Activated naive CD8-positive, alpha-beta T cell treated with anti-CD3 and anti-CD28 coated beads, Interleukin-2, amount 50 U/mL, for 16 hours (primary cell): Measurements from ENCODE around the gene ZC3H14.

Experiments
- DNase-seq: peaks from one replicate; pipeline ENCODE4 v3.0.0-alpha.2; 2020; ENCODE audit warnings: low read depth, low spot score

ZC3H14 gene

DNA sequence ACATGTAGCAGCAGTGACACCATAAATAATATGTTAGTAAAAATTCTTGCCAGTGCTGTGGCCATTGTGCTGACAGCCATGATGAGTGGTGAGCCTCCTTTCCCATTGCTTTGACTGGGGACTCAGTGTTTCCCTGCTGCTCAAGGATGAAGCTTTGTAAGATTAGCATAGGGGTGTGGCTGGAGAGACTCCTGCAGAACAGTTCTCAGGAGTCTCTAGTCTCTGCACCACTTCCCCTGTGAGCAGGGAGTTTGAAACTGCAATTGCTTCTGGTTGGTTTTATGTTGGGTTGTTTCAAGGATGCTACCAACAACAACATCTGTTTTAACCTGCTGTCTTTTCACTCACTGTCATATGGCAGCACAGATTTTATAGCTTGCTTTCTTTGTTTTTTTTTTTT is 41.4 kb downstream of the ZC3H14 start:
- DNase-seq = no peak

DNA sequence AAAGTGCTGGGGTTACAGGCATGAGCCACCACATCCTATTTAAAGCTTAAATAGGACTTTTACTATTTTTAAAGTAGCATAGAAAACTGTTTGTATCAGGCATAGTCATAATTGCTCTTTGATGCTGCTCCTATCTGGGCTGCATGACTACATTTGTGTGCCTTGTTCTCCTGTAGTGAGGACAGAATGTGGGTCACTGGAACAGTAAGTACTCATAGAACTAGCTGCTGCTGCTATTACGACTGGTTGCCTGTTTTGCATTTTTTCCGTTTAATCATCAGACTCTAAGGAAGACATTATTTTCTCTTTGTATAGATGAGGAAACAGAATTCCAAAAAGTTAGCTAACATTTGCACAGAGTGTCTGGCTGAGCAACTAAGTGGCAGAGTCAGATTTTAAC is 42.8 kb downstream of the ZC3H14 start:
- DNase-seq = no peak

DNA sequence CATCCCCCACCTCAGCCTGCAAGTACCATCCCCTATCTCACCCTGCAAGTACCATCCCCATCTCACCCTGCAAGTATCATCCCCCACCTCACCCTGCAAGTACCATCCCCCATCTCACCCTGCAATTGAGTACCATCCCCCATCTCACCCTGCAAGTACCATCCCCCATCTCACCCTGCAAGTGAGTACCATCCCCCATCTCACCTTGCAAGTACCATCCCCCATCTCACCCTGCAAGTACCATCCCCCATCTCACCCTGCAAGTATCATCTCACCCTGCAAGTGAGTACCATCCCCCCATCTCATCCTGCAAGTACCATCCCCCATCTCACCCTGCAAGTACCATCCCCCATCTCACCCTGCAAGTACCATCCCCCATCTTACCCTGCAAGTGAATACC is 45.0 kb downstream of the ZC3H14 start:
- DNase-seq = no peak

DNA sequence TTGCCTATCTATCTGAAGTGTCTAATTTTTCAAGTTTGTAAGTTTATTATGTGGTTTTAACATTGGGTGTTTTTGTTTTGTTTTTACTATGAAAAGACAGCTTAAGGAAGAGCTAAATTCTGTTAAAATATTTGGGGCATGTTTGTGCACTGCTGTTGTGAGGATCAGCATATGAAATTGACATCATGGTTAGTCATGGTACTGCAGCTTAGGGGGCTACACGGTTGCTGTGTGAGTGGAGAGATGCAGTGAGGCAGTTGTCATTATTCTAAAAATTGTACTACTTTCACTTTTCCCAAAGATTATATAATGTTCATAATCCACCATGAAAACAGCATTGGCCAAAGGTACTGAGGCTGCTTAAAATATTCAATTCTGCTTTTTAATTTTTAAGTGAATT is 49.0 kb downstream of the ZC3H14 start:
- no peak for DNase-seq

DNA sequence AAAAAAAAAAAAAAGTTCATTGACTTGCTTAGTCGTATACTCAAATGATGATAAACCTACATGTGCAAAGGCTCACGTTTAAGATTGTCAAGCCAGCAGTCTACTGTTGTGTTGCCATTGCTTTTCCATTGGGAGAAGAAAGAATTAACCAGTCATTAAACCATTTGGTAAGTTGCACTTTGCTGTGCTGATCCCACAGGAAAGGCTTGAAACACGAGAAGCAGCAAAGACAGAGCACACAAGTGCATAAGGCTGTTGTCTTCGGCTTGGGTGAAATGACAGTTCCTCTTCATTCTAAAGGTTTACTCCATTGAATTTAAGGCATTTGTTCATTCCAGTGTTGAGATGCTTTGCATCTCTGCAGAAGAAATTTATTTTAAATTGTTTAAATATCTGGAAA is 50.1 kb downstream of the ZC3H14 start:
- no peak for DNase-seq

DNA sequence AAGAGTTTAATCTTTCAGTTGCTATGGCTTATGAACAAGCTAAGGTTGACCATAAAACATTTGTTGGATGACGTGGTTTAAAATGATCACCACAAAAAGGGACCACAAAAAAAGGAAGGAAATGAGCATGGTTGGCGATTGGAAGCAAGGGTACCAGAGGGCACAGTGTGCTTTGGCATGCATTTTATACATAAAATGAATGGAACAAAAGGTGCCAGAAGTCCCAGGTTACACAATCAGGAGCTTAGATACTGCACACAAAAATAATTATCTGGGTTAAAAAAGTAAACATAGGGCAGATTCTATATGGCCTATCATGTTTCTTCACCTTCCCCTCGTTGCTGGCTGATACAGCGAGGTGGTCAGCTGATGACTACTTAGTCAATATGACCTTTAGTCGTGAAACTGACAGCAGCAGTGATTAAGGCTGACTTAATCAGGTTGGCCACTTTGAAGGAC is 50.7 kb downstream of the ZC3H14 start:
- DNase-seq = no peak

DNA sequence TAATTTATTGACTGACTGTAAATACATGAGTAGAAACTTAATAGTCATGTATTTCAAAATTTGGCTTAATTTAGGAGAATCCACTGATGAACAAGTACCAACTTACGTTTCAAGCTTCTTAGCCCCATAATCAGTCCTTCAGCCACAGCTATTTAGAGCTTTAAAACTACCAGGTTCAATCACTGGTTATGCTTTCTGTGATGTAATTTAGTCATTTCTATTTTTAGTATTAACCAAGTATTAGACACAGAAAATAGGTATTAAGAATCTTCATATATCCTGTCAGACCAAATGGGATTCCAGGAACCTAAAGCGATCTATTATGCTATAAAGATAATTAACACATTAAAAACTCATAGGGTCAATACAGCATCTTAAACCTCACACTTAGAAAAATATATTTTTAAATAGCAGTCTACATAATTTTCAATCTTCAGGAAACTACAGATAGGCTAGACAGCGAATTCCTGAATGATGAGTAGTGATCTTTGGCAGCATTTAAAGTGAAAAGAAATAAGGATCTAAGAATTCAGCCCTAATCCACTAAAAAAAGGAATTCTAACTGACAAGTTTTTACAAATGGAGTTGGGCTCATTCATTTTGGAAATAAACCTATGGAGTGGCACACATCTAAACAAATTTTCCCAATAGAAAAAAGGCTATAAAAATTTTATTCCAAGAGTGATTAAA is 51.5 kb downstream of the ZC3H14 start:
- DNase-seq = no peak

DNA sequence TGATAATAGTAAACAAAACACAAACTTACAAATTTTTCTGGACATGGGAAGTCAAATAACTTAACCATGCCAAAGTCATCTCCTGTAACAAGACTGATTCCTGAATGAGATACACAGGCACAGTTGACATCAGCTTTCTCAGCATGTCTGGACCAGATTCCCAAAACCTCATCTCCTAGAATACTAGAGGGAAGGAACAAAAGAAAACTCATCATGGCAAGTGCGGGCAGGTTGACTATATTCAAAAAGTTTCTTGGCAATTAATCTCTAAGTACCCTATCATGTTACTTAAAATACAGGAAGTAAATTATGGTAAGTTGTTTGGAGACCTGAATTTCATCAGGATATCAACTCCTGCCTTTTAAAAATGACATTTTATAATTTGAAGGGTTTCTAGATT is 53.9 kb downstream of the ZC3H14 start:
- DNase-seq = no peak

DNA sequence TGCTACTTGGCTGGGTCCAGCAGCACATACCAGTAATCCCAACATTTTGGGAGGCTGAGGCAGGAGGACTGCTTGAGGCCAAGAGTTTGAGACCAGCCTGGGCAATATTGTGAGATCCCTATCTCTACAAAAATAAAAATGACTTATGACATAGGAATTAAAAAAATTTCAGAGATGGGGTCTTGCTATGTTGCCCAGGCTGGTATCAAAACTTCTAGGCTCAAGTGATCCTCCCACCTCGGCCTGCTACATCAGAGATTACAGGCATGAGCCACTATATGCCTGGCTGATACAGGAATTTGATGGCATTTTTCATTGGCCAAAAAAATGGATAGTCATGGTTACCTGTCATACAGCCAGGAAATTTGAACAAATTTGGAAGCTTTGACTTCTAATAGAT is 54.6 kb downstream of the ZC3H14 start:
- DNase-seq = no peak

DNA sequence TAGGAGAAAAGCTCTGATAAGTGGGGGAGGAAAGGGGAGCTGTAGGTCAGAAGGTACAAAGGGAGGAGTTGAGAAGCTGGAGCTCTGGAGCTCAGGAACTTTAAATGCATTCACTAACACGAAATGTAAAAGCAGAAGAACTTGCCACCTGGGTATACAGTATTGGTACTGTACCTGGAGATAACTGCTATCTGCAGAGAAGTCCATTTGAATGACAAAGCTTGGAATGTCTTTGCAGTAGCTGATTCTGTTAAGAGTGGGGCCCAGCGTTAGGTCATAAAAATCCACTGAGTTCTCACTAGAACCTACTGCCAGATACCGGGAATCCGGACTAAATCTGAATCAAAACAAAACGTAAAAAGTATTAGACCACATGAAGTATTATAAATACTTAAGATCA is 55.6 kb downstream of the ZC3H14 start:
- DNase-seq = no peak

DNA sequence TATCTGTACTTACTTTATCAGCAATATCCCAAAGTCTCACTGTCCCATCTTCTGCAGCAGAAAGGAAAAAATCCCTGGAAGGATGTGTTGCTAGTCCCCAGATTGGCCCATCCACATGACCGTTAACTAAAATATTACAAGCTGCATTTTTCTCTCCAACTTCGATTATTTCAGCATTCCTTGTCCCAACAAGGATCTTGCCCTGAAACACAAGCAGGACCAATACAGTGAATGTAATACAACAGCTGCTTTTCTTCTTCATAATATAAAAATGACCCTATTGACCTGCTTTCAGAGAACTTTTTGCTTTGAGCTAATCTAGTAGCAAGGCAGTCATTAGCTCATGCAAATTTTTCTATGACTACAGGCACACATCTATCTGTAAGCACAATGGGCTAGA is 58.3 kb downstream of the ZC3H14 start:
- DNase-seq = no peak

DNA sequence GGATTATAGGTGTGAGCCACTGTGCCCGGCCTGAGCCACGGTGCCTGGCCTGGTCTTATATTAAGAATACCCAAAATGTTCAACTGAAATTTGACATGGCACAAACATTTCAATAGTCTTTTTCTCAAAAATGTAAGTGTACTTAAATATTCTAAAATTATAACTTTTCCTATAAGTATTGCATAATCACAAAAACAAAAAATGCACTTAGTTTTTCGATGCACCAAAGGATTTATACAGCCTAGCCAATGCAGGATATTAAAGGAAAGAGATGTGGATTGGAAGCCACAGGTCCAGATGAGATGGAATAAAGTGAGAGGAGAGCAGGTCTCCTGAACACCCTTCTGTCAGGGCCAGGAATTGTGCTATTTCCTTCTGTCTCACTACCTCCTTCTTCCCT is 62.8 kb downstream of the ZC3H14 start:
- DNase-seq = no peak

DNA sequence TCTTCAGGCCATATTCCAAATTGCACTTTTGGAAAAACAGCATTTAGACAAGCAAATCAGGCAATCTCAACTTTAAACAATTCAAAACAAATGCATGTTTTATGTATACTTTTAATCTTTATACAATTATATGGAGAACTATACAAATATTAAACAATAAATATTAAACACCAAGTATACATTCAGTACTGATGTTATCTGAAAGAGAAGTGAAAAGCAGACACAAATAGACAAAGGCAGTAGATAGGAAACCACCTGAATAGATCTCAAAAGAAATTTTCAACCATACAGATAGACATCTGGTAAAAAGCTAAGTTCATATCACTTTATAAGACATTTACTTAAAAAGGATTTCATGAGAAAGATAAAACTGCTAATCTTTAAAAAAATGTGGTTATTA is 65.2 kb downstream of the ZC3H14 start:
- DNase-seq = no peak

DNA sequence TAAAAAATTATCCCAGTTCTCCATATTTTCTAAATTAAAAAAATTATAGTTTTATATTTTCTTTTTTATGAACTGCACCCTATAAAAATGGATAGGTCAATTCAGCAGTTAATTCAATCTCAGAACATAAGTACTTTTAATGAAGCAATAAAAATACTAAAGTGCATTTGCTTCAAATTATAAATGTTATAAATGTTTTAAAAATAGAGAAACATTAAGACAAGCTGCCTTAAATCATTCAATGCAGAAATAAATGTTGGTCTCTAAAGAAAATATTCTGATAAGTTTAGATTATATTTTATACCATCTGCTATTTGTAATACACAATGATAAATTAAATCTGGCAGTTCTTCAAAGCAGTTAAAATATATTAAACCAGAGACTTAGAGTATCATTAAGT is 65.6 kb downstream of the ZC3H14 start:
- no peak for DNase-seq

DNA sequence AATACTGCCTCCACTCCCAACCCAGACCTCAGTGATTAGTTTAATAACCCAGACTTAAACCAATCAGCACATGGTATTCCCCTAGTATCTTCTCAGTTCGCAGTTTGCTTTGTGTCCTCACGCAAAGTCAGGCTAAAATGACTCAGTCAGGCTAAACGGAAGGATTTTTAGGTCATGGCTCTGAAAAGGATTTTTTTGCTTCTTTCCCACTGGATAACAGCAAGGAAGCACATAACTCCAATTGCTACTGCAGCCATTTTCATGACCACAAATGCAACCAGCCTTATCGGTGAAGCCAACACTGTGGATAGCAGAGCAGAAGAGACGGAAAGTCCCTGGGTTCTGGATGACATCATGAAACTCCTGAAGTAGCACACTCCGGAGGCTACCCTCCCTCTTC is 67.7 kb downstream of the ZC3H14 start:
- DNase-seq = no peak

DNA sequence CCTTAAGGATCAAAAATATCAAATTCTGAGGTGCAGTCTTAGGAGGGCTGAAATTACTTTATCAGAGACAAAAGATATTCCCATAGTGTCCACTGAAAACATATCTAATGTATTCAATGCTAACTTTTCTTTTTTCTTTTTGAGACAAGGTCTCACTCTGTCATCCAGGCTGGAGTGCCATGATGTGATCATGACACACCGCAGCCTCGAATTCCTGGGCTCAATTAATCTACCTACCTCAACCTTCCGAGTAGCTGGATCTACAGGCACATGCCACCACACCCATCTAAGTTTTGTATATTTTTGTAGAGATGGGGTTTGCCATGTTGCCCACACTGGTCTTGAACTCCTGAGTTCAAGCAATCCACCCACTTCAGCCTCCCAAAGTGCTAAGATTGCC is 68.3 kb downstream of the ZC3H14 start:
- DNase-seq = no peak

DNA sequence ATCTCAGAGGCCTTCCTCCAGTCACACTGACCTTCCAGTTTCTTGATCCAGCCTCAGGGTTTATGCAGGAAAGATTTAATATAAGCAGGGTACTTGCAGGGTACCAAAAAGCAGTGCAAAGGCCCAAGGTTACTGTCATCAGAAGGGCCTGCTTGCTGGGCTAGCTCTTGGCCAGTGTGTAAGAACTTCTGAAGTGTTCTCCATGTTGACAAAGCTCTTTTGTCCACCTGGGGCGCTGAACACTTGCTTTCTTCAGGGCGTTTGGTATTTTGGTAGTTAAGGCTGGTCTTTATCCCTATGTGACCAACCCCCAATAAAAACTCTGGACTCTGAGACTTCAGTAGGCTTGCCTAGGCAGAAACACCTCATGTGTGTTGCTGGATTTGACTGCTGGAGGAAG is 69.7 kb downstream of the ZC3H14 start:
- no peak for DNase-seq

DNA sequence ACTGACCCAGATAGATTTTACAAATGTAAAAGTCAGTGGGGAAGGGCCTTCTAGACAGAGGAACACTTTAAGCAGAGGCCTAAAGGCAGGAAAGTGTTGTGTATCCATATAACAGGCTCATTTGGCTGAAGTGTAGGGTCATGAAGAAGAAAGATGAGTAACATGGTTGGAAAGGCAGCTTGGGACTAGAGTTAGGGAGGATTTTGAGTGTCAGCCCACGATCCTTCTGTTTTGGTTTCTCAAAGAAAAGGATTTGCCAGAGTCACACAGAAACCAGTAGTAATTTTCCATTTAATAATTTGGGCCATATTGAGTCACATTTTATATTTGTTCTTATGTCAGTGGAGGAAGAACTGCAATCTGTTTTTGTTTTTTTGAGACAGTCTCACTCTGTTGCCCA is 76.4 kb downstream of the ZC3H14 start:
- DNase-seq = no peak

DNA sequence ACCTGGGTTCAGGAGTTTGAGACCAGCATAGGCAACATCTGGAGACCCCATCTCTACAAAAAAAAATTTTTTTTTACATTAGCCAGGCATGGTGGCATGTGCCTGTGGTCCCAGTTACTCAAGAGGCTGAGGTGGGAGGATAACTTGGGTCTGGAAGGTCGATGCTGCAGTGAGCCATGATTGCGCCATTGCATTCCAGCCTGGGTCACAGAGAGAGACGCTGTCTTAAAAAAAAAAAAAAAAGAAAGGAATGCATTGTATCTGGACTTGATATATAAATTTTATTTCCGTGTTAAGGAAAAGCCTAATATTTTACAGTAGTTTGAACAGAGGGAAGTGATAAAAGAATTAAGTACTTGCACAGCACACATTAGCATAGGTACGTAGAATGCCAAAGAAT is 97.2 kb downstream of the ZC3H14 start:
- no peak for DNase-seq

DNA sequence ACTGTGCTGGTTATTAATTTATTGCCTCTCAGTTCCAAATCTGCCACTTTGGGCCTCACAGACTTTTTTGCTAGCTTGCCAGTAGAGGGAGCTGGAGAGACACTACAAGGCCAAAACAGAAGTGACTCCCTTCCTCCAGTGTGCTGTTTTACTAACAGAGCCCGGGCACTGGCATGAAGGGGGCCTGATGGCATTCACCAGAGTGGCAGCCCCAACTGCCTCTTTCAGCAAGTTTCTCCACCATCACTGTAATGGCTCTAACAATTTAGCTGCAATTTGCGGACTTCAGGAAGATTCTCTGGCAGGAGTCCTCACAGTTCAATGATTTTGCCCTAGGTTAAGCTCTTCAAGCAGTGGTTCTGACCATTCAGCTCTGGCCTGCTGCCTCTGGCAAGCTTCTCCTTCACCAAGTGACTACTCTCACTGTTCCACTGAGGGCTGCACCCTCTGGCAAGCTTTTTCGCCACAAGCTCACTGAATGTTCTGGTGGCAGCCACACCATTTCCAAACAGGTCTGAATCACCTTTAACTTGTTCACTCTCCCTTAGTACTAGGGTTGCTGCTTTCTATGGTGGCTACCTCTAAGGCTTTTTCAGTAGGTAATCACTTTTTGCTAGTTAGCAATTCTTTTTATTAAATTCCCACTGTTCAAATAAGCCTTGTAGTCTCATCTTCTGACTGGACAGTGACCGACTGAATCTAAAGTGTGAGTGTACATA is 104.9 kb downstream of the ZC3H14 start:
- peak; percentile 7 for DNase-seq

DNA sequence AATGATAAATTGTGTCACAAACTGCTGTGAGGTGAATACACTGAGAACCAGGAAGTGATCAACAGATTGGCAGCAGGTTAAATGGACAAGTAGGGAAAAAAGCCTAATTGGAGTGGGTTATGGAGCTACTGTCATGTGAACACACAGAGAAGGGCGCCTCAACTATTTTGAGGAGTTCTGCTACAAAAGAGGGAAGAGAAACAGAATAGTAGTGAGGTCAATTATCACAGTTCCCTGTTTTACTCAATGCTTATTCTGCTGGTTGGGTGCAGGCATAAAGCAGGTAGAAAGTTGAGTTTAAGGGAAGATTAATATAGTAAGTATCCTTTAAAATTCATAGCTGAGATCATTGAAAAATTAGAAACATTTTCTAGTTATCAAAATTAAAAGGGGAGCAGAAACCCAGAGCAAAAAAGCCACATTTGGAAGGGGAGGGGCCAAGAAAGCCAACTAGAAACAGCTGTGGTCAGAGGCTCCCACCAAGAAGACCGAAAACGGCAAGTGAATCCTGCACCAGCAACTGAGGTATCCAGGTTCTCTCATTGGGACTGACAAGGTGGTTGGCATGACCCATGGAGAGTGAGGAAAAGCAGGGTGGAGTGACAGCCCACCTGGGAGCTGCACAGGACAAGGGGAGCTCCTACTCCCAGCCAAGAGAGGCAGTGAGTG is 105.7 kb downstream of the ZC3H14 start:
- DNase-seq = no peak

DNA sequence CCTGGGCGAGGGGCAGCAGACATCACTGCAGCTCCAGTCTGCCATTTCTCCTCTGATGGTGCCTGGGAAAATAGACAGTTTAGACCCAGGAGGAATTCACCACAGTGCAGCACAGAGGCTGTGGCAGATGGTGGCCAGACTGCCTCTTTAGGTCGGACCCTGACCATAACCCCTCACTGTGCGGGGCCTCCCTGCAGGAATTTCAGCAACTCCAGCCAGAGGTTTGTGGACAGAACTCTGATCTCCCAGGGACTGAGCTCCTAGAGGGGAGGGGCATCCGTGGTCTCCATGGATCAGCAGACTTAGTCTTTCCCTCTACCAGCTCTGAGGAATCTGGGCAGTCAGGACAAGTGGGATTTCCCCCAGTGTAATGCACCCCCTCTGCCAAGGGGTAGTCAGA is 106.5 kb downstream of the ZC3H14 start:
- DNase-seq = no peak
